Body of pancreas (tissue), 4 donors: ENCODE results near the gene ARHGAP42.

ENCODE experiments used
- CTCF ChIP-seq, 7 experiments: fragments of 450-650 bp in 4 of 7; fragments of 200-600 bp in 3 of 7; sonication (generic) in 3 of 7; IDR thresholded peaks; one replicate each; pipeline ENCODE4 v1.5.1; 2016 to 2019; ENCODE audit warnings: antibody characterized with exemption in 7 of 7
- POLR2A ChIP-seq, 3 donors: fragments of 450-650 bp; IDR thresholded peaks; one replicate each; pipeline ENCODE4 v1.6.1; 2016; ENCODE audit warnings: antibody characterized with exemption in 3 of 3, mild to moderate bottlenecking in 2 of 3

- no peak for TF ChIP-seq CTCF (IDR thresholded peaks at IDR 0.05)
- no peak for TF ChIP-seq POLR2A (IDR thresholded peaks at IDR 0.05)
Measured at GRCh38 chr11:100851584-100852152, 164.6 kb downstream of the ARHGAP42 start.
